HG02981 (cell line): ENCODE results near the gene ORC1.

Experiments used
- ATAC-seq: cut with Tn5 transposase; IDR thresholded peaks from one replicate; pipeline ENCODE4 v1.9.1; 2021; ENCODE audit warnings: mild to moderate bottlenecking, moderate library complexity; ENCODE audit not compliant: unreplicated experiment

The ORC1 gene

GRCh38 chr1:52404116-52404974 lies at the start of gene ORC1, which contains the start of gene PRPF38A:
Gene ORC1, minus strand, starts transcription at chr1:52404423. Its CDS starts 2,200 bp downstream, at chr1:52402223.
Gene PRPF38A, plus strand, starts transcription at chr1:52404602. Its CDS starts 148 bp downstream, at chr1:52404750.
- peak; percentile 92 for ATAC-seq

DNA sequence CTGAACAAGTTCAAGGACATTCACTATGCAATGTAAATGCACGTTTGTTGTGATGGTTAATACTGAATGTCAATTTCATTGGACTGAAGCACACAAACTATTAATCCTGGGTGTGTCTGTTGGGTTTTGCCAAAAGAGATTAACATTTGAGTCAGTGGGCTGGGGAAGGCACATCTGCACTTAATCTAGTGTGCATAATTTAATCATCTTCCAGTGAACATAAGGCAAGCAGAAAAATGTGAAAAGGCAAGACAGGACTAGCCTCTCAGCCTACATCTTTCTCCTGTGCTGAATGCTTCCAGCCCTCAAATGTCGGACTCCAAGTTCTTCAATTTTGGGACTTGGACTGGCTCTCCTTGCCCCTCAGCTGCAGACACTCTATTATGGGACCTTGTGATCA lies 40.2 kb upstream of the ORC1 start:
- no peak for ATAC-seq

DNA sequence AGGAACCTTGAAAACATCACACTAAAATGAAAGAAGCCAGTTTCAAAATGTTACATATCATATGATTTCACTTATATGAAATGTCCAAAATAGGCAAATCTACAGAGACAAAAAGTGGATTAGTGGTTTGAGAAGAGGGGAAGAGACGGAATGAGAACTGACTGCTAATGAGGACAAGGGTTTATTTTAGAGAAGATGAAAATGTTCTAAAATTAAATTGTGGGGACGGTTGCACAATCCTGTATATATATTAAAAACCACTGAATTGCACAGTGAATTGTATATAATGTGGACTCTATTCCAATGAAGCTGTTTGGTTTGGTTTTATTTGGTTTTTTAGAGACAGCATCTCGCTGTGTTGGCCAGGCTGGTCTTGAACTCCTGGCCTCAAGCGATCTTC lies 35.8 kb upstream of the ORC1 start:
- ATAC-seq: no peak

GRCh38 chr1:52436817-52437216 lies 32.6 kb upstream of the ORC1 start:
- ATAC-seq: no peak

- ATAC-seq: no peak
These were observed 31.4 kb upstream of the ORC1 start for GRCh38 chr1:52435650-52436049.

GRCh38 chr1:52435211-52435610 lies 31.0 kb upstream of the ORC1 start:
- ATAC-seq: no peak

- ATAC-seq: no peak
These were observed 28.6 kb upstream of the ORC1 start for GRCh38 chr1:52432807-52433206.

DNA sequence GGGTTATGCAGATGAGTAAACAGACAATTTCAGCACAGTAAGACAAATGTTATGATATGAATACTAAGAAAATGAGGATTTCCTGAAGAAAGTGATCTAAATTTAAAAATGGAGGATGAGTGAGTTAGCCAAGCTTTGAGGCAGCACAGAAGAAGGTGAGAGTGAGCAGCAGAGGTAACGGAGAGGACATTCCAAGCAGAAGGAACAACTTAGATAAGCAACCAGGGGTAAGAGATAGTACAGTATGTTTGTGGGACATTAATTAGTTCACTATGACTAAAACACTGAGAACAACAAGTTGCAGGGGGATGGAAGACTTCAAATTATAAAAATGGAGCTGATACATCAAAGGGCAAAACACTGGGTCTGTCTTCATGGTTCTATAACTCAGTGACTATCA lies 22.9 kb upstream of the ORC1 start:
- ATAC-seq: no peak

- no peak for ATAC-seq
These were observed 22.1 kb upstream of the ORC1 start for GRCh38 chr1:52426371-52426770.

GRCh38 chr1:52424813-52425212 lies 20.6 kb upstream of the ORC1 start:
- ATAC-seq: no peak

GRCh38 chr1:52424231-52424636 lies 20.0 kb upstream of the ORC1 start:
- ATAC-seq: no peak

- no peak for ATAC-seq
These were observed 19.5 kb upstream of the ORC1 start for GRCh38 chr1:52423771-52424170.

DNA sequence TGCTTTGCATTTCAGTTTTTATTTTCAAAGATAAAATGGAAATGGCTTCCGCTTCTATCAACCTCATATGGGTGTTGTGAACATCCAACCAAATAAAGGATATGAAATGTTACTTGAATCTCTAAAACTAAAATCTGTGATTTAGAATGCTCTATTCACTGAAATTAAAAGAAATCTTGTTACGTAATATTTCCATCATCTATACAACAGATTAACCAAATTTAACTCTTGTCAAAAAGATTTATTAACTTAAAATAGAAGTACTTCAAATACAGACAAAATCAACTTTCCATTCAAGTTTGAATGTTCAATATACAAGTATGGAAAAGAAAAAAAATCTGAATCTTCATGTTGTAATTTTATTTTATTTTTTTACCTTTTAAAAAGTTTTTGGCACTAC lies 18.8 kb upstream of the ORC1 start:
- ATAC-seq: no peak

DNA sequence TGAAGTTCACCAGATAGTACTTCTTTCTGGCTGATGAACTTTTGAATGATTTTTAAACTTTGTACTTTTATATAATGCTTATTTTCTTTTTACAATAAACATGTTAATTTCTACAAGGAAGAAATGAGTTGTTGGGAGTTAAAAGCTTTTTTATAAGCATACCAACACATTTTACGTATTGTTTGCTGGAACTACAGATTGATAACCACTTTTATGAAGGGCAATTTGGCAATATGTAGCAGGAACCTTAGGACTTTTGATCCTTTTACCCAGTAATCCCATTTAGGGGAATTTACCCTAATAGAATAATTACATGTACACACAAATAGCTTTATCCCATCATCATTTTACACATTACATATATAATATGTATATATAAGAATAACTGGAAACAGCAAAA lies 16.5 kb upstream of the ORC1 start:
- no peak for ATAC-seq

GRCh38 chr1:52416811-52417210 lies 12.6 kb upstream of the ORC1 start:
- no peak for ATAC-seq

GRCh38 chr1:52414942-52415341 lies 10.7 kb upstream of the ORC1 start:
- no peak for ATAC-seq

DNA sequence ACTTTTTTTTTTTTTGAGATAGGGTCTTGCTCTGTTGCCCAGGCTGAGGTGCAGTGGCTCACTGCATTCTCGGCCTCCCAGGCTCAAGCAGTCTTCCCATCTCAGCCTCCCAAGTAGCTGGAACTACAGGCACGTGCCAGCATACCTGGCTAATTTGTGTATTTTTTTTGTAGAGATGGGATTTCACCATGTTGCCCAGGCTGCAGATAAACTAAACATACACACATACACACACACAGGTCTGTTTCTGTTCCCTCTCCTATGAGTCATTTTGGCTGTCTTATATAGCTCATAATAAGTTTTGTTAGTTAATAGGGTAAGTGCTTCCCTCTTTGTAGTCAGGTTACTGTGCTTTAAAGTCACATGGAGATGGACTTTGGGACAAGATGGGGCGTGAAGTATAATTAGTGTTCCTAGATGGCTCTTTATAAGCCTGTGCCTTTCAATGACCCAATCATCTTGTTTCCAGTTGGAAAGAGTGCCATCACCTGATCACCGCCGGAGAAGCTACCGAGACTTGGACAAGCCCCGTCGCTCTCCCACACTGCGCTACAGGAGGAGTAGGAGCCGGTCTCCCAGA lies 9.3 kb upstream of the ORC1 start:
- no peak for ATAC-seq

DNA sequence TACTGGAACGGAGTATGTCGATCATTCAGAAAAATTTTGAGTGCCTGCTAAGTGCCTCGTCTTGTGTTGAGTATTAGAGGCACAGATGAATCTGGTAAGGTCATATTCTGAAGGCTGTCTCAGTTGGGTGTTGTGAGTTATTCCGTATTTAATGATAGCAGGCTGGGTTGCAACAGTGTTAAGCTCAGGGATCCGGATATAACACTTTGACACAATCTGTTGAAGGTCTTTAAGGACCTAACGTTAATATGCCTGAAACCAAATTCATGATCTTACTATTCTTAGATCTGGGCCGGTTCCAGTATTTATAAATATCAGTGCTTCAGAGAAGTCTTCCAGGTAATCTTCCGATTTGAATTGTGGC lies 734 bp upstream of the ORC1 start:
- ATAC-seq: no peak

- ATAC-seq: peak; percentile 36
These were observed 582 bp downstream of the ORC1 start for GRCh38 chr1:52403566-52404115.

- no peak for ATAC-seq
These were observed 1.4 kb downstream of the ORC1 start for GRCh38 chr1:52402860-52403240.

GRCh38 chr1:52400131-52400530 lies 4.1 kb downstream of the ORC1 start:
- ATAC-seq: no peak

DNA sequence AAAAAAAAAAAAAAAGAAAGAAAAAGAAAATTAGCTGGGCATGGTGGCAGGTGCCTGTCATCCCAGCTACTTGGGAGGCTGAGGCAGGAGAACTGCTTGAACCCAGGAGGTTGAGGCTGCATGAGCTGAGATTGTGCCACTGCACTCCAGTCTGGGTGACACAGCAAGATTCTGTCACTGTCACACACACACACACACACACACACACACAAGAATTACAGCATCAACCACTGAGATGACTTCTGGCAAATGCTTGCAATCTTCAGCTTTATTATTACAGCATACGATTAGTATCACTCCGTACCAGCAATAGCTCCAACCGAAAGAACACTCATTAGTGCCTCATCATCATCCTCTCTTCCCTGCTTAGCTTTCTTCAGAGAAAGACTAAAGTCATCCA lies 4.6 kb downstream of the ORC1 start:
- no peak for ATAC-seq
